Fibroblast of skin of back (primary cell): Measurements from ENCODE around the gene SPOCD1.

Experiments
- DNase-seq: peaks from one replicate; pipeline ENCODE4 v3.0.0-alpha.2; 2013

Gene SPOCD1

DNA sequence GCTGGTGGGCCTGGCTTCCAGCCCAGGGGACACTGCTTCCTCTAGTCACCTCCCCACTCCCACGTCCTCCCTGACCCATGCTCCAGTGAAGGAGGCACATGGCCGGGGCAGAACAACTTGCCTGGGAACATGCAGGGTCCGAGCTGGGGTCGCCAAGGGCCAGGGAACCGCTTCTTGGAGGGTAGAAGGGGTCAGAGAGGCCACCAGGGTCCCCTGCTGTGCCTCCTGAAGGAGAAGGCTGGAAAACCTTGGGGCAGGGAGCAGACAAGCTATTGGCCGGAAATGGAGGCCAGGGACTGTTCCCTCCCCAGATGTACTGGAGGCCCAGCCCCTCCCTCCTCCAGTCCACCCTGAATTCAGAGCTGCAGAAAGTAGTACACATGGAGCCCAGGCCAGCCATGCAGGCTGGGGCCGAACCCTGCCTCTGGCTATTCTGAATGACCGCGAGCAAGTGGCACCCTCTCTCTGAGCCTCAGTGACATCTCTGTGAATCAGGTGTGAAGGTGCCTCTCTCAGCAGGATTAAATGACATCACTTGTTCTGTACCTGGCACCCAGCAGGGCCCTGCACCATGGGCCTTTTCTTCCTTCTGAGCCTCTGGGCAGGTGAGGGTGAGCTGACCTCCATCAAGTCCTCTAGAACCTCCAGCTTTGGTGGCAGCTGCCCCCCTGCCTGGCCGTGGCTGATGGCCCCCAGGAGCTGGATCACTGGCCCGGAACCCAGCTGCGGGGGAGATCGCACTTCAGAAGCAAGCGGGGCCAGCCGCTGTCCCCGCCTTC lies 15.7 kb downstream of the SPOCD1 start:
- no peak for DNase-seq

DNA sequence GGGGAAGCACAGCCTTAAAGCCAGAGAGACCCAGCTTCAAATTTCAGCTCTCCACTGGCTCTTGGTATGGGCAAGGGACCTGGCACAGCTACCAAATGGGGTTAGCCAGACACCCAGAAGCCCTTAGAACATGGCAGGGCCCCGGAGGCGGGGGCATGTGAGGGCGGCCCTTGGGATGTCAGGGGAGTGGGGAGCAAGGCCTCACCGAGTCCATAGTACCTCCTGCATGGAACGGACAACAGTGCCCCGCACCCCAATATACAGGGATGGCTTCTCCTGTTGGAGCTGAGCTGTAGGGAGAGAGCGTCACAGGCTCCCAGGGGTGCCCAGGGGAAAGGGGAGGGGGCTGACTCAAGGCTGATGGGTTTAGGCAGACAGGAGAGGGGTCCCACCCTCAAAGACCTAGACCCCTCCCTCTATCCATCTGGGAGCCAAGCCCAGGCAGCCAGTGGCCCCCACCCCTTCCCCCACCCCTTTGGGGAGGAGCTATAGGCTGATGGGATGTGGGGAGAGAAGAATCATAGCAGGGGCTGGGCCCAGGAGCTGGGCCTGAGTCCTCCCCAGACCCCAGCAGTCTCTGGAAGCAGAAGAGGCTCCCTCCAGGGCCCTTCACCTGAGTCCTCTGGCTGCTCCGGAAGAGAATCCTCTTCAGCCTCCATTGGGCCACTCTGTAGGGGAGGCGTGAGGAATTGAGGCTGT lies 16.5 kb downstream of the SPOCD1 start:
- DNase-seq: no peak

DNA sequence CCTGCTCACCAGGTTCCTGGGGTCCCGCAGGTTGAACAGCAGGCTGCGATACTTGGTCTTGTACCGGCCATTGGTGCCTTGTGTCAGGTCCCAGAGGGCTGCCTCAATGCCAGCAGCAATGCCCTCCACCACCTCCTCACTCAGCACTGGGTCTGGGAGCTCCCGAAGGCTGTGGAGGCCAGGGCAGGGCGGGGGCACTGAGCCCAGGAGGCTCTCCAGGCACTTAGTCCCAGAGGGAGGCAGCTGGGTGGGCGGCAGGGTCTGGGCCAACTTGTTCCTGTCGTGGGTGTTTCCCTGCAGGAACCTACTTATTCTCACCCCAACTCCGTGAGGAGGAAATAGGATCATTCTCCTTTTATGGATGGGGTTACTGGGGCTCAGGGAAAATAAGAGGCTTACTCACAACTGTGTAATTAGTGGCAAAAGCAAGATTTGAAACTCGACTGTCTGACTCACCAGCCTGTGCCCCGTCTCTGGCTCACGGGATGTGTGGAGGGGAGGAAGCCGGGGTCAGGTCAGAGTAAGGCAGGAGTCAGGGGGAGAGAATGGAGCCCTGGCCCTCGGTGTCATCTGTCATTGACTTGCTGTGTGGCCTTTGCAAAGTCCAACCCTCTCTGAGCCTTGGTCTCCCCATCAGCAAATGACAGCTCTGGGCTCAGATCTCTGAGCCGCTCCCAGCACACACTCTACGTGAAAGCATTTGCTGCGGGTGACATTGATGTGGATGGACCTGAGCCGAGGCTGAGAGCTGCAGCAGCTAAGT lies 17.2 kb downstream of the SPOCD1 start:
- DNase-seq: peak; percentile 93

DNA sequence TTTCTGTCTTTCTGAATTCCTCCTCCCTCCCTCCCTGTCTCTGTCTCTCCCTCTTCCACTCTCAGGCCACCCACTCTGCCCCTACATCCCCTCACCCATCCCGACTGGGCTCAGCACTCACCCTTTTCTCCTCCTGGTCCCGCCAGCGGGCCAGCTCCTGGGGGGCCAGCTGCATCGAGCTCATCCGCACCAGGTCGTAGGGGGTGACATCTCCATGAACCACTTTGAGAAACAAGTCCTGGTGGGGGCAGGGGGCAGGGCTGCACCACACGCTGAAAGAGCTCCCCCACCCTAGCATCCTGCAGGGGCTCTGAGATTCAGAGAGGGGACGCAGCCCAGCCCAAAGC lies 17.8 kb downstream of the SPOCD1 start:
- no peak for DNase-seq

DNA sequence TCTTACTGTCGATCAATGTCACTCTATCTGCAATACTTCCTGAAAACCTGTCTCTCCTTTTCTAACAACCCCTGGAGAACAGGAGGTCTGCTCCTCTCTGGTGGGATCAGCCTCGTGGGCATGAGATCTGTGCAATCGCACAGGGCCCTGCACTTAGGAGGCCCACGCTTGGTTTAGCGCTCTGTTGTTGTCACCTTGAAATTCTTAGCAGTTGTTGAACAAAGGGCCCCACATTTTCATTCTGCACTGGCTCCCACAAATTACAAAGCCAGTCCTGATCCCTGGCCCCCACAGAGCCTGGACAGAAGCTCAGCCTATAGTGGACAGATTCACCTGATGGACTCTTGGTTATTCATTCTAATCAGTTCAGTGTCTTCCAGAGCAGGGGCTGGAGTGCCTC lies 18.6 kb downstream of the SPOCD1 start:
- no peak for DNase-seq

DNA sequence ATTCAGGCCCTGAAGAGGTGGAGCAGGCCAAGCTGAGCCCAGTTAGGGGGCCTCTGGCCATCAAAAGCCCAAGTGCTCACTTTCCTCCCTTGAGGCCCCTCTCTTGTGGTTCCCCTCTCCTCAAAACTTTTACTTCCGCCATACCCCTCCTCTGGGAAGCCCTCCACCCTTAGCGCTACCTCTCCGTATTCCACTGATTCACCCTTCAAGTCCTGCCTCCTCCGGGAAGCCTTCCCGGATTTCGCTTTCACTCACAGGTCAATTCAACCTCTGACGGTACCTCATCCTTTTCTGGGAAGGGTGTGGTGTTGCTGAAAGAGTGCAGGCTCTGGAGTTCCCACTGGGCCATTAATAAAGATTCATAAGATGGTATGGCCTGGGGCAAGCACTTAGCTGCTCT lies 19.1 kb downstream of the SPOCD1 start:
- no peak for DNase-seq

DNA sequence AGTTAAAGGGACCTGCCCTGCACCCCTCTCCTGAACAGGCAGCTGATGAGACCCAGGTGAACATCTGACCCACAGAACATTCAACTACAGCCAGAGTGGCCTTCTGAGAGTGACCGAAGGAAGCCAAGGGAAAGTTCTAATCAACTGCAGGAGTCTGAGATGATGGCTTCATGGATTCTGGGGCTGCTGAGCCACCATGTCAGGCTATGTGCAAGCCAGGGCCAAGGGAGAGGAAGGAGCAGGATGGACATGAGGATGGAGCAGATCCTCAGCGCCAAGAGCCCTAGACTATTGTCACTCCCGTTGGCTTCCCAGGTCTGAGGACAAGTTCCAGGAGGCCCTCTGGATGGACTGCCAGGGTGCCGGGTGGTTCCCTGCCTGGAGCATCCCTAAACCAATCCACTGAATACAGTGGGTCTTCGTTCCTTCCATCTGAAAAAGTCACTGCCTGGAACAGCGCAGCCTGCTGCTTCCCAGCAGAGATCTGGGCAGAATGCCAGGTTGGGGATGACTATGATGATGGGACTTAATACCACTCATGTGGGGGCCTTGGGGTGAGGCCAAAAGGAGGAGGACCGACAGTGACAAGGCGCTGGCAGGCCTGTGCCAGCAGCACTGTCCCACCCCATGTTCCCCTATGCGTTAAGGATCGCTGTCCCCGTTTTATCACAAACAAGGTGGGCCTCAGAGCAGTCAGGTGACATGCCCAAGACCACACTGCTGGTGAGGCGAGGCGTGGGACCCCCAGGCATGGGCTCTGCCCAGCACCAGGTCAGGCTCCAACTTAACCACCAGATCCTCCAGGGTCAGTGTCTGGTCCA lies 19.8 kb downstream of the SPOCD1 start:
- peak; percentile 96 for DNase-seq

DNA sequence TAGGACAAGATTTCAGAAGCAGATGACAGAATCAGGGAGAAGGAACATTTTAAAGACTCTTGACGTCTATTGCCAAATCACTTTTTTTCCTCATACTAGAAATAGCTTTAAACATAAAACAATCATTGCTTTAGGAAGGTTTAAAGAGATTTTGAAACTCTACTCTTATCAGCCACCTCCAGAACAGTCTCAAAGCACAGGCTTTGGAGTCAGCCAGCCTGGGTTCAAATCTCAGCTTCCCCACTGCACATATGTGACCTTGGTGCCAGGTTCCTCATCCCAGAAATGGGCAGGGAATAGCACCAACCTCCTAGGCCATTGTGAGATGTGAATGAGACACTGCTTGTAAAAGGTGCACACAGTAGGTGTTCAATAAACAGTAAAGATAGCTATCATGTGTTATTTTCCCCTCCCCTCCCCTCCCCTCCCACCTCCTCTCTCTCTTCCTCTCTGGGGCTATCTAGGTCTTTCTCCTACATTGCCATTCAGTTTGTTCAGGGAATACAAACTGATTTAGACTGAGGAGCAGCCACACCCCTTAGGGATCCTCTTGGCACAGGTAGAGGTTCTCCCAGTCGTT lies 20.6 kb downstream of the SPOCD1 start:
- DNase-seq: no peak

DNA sequence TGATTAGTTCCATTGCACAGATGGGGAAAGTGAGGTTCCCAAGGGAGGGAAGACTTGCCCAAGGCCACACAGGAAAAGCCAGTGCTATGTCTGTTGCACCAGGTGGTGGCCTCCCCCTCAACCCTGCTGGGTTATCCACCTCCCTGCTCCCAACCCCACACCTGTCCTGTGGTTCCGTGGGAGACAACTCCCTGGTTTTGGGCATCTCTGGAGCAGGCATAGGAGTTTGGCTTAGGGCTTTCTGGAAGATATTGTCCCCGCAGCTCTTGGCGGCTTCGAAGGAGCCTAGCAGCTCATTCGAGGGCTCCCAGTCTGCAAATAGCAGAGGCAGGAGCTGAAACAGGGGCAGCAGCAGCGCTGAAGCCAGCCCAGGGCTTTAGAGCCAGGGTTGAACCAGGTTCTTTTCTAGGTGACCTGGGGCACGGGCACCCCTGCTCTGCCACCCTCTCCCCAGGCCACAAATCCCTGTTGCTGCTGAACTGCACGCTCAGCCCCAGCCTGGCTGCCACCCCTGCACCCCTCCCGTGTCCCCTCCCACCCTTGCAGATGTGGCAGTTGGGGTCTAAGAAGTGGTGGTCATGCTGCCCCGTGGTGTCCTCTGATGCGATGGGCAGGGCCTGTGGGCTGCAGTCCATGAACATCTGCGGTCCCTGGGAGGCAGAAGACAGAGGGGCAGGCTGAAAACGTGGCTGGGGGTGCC lies 22.1 kb downstream of the SPOCD1 start:
- DNase-seq: no peak

DNA sequence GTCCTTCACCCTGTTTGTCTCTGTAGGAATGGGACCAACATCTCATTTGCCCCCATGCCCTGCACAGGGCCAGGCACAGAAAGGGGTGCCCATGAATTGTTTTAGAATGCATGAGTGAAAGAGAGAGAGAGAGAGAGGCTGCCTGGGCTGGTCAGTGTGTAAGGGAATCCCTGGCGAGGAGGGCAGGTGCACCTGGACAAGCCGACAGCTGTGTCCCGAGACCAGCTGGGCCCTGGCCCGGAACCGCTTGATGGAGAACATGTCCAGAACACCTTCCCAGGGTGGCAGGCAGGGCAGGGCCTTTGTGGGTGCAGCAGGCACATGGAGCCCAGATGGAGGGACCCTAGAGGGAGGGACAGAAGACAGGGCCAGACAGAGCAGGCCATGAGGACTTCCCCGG lies 22.7 kb downstream of the SPOCD1 start:
- DNase-seq: no peak

DNA sequence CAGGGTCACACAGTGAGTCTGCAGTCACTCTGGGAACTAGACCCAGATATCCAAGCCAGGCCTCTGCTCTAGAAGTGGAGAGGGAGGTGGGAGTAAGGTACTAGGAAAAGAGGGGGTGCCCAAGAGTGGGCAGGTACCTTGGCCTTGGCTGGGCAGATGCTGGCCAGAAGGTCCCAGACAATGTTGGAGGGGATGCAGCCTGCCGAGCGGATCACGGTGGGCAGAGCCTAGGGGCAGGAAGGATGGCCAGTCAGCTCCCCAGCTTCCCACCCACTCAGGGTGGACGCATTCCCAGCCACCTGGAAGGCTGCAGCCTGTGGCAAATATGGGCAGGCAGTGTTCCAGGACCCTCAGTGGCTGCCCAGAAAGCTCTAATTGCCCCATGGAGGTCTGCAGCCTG lies 23.3 kb downstream of the SPOCD1 start:
- DNase-seq: no peak

DNA sequence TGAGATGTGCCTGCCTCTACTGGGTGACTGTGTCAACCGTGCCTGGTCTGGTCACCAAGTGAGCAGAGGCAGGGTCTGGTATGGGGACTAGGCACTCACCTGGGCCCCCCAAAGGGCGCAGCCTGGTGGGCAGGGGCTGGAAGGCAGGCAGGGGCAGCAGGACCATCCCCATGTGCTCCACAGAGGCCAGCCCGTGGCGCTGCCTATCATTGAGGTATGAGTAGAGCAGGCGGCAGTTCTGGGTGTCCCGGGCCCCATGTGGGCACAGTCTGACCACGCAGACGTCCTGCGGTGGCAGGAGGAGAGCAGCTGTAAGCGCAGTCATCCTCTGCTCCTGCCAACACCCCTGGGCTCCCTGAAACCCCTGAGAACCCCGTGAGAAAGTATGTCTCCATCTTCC lies 23.7 kb downstream of the SPOCD1 start:
- DNase-seq: no peak

DNA sequence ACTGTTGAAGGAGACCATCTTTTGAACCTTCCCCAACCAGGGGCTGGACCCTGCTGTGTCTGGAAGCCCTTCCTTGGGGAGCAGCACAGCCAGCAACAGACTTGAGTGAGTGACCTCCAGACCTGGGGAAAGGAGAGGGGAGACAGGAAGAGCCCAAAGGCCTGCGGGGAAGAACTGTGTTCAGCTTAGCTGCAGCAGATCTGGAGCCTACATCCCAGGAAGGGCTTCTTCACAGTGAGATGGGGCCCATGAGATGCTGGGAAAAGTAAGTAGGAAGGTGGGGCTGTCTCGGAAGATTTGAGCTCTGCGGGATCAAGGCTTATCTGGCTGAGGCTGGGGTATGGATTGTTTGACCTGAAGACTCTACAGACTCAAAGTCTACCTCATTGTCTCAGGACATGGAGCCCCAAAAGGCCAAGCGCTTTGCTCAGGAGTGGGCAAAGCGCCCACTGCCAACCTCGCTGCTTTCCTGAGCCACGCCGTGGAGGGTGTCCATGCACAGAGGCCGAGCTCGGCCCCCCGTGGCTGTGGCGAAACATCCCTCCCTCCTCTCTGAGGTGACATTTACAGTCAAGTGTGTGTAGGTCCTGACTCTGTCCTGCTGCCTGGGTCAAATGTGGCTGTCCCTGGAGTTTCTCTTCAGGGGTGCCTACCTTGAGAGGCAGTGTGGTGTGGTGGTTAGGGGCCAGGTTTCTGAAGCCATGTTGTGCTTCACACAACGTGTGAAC lies 24.5 kb downstream of the SPOCD1 start:
- DNase-seq: no peak

DNA sequence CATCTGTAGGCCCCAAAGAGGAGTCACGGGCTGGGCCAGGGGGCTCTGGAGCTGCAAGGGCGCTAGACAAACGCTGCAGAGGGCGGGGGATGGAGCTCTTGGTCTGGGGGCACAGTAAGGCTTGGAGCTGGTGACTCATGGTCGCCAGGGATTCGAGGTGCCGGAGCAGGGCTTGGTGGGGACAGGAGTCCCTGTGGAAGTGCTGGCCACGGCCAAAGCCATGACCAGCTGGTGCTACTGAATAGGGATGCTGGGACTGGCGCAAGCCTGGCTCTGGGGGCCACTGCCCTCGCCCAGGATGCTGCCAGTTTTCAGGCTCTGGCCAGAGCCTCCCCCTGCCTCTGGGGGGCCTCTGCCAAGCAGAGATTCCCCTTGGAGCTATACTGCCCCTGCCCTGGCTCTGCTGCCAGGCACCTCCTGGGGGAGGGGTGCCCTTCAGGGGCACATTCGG lies 25.2 kb downstream of the SPOCD1 start:
- no peak for DNase-seq

DNA sequence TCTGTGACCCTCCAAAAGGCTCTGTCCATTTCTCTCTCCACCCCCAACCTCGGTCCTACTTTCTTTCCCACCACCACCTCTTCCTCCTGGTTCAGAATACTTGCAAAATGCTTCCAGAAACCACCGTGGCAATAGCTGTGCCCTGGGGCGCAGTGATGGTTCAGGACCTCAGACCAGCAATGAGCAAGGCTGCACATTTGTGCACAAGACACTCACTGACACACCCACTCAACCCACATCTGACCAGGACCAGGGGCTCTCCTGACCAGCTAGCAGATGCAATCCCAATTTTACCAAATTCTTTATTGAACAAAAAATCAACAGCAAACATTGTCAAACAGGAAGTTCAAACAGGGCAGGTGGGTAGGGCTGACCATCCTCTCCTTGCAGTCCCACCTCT lies 25.7 kb downstream of the SPOCD1 start:
- no peak for DNase-seq

DNA sequence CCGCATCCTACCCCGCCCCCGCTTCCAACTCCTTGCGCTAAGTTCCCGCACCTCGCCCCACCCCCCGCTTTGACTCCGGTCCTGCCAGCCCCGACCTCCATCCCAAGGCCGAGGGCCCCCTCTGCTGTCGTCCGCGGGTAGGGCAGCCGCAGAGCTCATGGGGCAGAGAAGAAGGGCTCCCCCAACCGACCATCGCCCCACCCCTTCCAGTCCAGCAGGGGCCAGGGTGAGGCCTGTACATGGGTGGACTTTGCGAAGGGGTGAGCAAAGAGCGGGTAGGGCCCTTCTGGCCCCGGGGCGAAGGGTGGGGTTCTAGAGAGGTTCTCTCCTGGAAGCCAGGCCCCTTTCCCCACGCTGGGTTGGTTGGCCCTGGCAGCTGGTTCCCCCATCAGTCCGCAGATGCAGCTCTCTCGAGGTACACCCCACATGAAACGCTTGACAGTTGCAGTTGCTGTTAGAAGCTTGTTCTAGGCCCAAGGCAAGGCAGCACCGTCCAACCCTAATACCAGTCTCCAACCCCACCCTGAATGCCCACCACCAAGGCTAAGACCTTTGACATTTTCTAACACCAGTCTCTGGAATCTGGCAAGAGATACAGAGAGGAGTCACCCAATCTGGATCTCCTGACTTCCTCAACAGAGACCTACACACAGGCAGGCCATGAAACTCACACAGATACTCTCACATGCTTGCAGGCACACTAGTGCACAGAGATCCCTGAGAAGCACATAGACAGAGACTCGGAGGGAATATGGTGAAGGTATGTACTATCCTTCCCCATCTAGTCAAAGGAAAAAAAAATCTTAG lies 26.4 kb downstream of the SPOCD1 start:
- DNase-seq: peak; percentile 86

DNA sequence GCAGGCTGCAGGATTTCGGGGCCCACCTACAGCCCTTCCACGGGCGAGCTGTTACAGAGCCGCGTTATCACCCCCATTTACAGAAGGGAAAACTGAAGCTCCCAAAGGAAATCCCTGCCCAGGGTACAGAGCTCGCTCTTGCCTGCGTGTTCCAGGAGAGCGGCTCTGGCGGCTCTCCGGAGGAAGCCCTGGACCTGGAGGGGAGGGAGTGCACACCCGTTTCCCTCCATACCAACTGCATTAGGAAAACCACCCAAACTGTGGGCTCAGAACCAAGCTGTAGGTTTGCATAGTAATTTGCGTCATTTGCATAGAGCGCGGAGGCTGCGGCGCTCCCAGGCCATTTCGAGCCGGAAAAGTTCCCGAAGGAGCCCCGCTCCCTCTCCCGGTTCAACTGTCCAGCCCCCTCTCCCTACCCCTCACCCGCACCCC lies 27.0 kb downstream of the SPOCD1 start:
- DNase-seq: peak; percentile 77

DNA sequence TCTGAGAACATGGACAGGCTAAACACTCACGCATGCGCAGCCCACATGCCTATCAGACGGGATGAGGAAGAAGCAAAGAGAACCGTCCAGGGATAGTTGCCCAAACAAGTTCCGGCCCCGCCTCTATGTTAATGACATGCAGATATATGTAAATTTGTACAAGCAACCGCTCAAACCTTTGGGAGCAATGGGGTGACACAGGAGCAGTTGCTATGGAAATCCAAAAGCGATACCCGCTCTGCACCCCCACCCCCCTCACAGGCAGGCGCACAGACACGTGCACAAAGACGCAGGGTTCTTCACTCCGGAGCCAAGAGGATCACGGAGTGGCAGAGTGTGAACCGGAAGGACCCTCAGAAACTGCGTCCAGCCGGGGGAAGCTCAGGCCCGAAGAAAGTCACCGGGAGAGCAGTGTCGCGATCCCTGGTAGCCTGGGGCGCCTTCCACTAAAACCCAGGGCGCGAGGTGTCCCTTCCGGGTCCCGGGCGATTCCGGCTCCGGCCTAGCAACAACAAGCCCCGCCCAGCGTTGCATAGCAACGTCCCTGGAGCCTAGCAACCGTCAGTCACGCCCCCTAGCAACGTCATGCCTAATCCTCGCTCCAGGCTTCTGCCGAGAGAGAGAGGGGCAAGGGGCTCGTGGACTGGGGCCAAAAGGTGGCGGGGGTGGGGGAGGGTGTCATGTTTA lies 27.5 kb downstream of the SPOCD1 start:
- DNase-seq: peak; percentile 84

DNA sequence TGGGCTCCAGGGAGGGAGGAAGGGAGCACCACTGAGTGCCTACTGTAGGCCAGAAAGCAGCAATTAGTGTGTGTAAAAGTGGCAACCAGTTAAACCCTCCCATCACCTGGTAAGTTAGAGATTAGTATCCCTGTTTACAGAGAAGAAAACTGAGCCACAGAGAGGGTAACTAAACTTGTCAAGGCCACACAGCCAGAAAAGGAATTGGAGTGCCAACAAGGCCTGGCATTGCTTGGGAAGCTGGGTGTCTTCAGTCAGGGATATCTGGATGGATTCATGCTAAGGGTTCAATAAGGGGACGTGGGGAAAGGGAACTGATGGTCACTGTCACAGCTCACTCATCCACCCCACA lies 28.1 kb downstream of the SPOCD1 start:
- no peak for DNase-seq

DNA sequence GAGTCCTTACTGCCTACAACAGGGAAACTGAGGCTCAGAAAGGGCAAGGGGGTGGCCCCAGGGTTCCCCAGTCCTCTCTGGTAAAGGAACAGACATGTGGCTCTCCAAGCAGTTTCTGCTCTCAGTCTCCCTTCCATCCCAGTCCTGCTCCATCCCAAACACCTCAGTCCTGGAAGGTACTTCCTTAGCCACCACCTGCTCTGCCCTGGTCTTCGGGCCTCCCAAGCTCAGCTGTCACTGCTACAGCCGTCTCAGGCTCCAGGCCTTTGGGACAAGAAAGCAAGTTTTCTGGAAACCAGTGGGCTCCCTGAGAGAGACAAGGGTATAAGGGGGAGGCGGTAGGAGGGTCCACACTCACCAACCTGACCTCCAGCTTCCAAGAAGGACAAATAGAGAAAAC lies 28.6 kb downstream of the SPOCD1 start:
- DNase-seq: no peak
